ENCODE results near the gene PROX1.

The PROX1 gene

DNA sequence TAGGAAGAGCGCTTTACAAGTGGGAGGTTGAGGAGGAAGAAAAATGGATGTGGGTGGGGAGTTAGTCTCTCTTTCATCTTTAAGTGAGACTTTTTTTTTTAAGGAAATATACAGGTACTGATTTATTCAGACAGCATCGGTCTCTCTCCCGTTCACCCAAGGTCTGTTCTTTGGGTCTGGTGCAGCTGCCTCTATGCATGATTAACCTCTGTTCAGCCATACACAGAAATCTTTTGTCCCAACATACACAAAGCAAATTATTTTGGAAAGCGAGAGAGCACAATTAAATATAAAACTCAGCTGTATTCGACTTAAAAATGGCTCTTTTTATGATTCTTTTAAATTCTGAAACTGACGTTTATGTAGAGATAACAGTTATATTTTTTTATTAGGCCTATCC lies 11.0 kb downstream of the PROX1 start:
- no peak for DNase-seq

- DNase-seq: no peak
These were observed 12.0 kb downstream of the PROX1 start for GRCh38 chr1:213999732-214000131.

DNA sequence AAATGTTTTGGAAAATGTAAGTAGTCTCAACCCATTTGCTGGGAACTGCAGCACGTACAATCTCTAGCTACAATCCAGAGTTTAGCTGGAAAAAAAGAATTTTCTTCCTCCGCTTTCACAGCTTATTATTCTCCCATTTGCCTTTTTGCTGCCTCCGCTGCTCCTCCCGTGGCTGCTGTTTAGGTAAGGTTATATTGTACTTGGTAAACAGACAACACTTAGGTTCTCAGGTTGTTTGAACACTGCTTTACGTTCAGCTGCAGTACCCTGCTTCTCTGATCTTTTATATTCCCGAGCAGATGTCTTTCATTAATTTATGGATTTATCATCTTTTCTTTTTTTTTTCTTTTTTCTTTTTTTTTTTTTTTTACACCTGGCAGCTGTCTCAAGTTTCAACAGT lies 14.3 kb downstream of the PROX1 start:
- DNase-seq: no peak

GRCh38 chr1:214002472-214002871 lies 14.7 kb downstream of the PROX1 start:
- DNase-seq: no peak

- DNase-seq: no peak
These were observed 15.5 kb downstream of the PROX1 start for GRCh38 chr1:214003233-214003632.

DNA sequence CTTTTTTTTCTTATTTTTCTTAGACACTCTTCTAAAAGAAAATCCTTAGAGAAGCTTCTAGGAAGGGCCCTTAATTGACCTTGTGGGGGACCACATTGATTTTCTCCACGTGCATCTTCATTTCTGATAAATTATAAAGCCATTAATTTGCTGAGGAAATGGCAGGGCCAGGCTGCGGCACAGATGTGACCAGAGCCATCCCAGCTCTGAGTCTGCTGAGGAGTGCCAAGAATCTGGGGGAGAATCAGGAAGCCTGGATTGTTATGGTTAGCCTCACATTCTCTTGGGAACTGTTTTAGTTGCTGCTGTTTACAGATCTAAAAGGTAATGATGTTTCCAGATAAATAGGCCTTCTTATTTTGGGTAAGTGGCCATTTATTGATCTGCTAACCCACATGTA lies 16.2 kb downstream of the PROX1 start:
- no peak for DNase-seq

GRCh38 chr1:214004795-214005194 lies 17.0 kb downstream of the PROX1 start:
- DNase-seq: no peak

DNA sequence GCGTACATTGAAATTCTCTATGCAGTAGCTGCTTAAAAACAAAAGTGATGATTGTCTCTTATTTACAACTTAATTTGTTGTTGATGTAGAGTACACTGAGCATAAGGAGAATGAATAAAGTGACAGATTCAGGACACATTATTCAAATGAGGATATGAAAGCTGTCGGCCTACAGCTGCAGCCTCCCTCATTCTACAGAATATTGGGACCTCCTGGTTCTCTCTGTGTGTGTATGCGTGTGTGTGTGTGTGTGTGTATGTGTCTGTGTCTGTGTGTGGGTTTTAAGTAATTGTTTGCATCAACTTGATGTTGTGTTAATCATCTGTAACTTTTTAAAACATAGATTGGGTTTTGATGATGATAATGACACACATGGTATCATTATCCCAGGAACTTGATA lies 17.9 kb downstream of the PROX1 start:
- no peak for DNase-seq

- DNase-seq: no peak
These were observed 19.1 kb downstream of the PROX1 start for GRCh38 chr1:214006845-214007244.

- no peak for DNase-seq
These were observed 20.6 kb downstream of the PROX1 start for GRCh38 chr1:214008347-214008746.

DNA sequence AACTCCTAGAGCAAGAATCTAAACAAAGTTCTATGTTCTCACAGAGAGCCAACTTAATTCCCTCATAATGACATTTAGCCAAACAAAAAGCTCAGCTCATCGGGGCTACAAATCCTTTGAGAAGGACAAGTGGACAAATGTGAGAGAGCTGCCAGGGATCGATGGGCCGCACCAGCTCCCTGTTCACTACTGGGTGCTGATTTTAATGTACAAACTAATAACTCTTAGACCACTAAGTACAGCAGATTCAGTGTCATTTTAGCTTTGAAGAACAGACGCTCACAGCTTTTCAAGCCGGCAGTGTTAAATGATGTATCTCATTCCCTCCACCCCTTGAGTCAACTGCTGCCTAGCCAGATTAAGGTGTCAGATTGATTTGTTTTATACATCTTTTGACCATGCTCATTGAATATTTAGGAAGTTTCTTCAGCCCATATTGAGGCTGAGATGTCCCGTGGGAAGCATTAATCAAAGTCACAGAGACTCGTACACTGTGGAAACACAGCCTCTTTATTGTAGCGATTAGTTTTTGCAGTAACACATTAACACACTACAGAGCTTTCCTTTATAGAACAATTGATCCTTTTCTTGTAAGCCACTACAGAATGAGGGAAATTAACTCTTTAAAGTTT lies 21.1 kb downstream of the PROX1 start:
- no peak for DNase-seq

DNA sequence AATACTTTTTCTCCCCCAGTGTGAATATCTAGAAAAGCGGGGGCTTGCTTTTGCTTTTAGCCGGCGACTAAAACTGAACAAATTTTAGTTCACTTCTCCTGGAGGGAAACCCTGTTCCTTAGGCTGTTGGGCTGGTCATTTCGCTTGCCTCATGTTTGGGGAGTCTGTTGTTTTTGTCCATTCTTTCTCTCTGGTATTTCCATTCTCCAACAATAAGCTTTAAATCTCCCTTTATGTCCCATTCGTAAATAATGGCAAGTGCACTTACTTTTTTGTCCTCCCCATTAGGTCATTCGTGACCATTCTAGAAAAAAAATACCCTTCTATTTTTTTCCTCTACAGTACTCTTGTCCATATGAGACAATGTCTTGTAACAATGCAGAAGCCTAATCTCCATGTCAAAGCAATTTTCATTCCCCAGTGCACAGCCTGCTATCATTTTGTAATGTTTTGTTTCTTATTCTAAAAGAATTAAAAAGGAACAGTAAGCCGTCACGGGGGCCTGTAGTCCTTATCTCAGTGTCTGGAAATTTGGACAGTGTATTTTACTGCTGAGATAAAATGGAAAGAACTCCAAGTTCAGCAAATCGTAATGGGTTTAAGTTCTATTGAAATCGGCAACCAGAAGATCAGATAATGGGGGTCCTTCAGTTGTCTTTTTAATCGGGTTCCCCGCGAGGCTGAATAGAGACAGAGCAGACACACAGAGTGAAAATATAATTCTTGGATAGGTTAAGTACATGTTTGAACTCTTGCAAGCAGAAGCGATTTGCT lies 21.8 kb downstream of the PROX1 start:
- DNase-seq: no peak

DNA sequence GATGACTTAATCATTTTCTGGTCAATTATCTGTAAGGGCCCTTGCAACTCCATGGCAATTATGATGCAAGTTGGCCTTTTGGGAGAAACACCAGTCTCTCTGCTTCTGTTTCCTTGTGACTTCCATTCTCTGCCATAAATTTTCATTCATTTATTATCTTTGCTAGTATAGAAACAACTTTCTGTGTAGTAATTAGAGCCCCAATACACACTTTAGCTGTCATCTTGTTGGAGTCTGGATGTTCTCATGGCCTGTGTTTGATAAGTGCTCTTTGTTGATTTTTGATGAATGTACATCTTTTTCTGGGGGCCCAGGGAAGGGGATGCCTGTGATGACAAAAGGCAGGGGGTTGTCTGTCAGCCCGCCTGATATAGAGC lies 22.4 kb downstream of the PROX1 start:
- DNase-seq: no peak

DNA sequence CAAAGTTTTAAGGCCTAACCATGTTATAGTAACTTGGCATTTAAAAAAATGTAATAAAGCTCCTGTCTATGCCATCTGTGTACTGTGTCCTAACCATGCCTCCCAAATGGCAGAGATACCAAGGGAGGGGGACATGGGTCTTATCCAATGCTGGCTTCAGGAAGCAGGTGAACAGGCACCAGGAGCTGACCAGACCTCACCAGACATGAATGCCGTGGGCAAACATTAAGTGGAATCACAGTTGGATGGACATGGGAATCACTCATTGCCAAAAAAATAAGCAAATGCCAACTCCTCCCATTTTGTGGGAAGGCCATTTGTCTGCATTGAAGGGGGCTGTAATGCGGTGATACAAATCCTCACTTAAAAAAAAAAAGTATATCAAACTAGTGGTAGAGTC lies 22.9 kb downstream of the PROX1 start:
- DNase-seq: no peak

DNA sequence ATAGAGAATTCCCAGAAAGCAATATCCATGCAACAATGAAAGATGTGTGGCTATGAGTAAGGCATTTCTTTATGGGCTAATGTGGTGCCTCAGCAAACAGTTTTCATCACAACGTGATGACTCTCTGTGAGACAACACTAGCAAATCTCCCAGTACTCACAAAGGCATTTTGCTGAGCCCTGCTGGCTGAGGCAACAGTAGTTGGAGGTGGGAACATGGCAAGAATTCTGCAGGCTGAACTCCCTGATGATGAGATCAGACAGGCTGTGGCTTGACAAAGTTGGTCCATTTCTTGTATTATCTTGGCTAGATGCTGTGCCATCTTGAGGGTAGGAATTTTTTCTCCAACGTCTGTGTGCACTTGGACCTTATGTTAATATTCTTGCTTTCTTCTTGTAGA lies 24.6 kb downstream of the PROX1 start:
- no peak for DNase-seq

GRCh38 chr1:214013614-214014377 lies 26.0 kb downstream of the PROX1 start:
- DNase-seq: no peak

- no peak for DNase-seq
These were observed 27.0 kb downstream of the PROX1 start for GRCh38 chr1:214014730-214015129.

DNA sequence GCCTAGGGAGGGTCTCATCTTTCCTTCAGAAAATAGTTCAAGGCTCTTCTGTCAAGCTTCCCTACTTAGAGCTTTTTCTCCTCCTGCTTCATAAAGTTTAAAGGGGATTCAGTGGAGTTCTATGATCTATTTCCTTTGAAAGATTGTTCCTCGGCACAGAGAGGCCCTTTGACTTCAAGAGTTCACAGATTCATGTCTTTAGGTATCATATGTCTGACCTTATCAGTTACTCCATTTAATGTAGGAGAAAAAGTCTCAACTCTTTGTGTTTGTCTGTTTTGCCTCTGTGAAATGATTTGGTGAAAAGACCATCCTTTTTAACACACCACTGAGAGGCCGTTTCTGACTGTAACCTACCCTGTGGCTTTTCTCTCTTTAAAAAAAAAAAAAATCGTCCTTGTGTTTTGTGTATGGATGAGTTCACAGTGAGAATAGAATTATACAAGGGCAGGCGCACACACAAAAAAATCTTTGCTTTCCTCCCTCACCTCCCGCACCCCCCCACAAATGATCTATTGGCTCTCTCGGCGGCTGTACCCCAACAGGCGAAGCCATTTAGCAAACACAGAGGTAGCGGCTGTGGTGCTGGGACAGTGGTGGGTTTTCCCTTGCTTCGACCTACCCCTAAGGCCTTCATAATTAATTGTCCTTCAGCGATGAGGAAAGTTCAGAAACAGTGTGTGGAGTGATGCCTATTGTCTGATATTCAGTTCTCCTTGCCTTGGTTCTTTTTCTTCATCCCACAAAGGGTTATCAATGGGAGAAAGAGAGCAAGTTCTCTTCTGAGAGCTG lies 29.6 kb downstream of the PROX1 start:
- DNase-seq: no peak

GRCh38 chr1:214018386-214019268 lies 30.9 kb downstream of the PROX1 start:
- DNase-seq: no peak

DNA sequence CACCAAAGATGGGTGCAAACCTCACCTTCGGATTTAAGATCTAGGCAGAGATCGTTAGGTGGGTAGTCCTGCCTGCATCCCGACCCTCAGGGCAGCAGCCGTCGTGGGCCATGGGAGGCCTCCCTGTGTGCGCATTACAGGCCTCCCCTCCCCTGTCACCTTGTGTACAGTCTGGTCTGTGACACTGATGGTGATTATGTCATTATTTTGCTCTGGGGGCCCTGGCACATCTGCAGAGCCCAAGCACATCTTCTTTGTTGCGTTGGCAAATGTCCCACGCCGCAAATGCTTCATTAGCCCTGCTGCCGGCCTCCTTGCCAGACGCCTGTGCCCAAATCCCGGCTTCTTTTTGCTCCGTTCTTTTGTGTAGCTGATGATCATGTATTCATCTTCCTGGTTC lies 31.7 kb downstream of the PROX1 start:
- no peak for DNase-seq

- DNase-seq: no peak
These were observed 33.5 kb downstream of the PROX1 start for GRCh38 chr1:214021321-214021720.

DNA sequence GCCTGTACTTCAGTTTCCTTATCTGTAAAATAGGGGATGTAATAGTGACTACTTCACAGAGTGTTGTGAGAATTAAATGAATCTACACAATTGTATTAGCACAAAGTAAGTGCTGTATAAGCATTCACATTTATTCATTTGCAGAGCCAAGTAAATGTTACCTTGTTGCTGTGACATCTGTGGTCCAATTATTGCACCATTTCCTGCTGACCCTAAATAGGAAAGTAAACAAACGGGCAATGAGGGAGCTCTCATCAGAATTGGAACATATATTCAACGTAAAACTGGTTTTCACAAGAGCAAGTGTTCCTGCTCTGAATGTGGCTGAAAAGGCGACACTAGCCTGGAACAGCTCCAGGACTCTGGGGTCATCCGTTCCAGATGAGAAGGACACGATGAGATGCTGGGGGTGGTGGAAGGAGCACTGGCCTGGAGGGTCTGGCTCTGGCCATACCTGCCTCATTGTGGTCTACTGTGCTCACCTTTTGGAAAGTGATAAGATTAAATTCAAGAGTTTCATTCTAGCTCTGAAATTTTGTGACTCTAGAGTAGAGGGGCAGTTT lies 34.5 kb downstream of the PROX1 start:
- no peak for DNase-seq
